ENCODE results near the gene RNU1-4.
"Not testable (repeated sequence)": the region's sequence is repeated elsewhere in the genome, so short reads cannot be mapped to it uniquely, and the experiment has no call there.

Gene RNU1-4

GRCh38 chr1:16740047-16740964 lies at the start of gene RNU1-4:
Gene RNU1-4 (plus strand): TSS chr1:16740516.
- not testable (repeated sequence) for H3K9ac ChIP-seq (ENCODE audit: low read length); H3K27me3 ChIP-seq (ENCODE audit: control insufficient read depth, insufficient read depth, low read length); H3K4me3 ChIP-seq (ENCODE audit: low read length); H3K36me3 ChIP-seq (ENCODE audit: control insufficient read depth, insufficient read depth, low read length); H3K27ac ChIP-seq (ENCODE audit: low read depth, low read length); H3K4me1 ChIP-seq (ENCODE audit: control insufficient read depth, insufficient read depth, low read length)

- H3K36me3 ChIP-seq (ENCODE audit: control insufficient read depth, insufficient read depth, low read length); H3K4me1 ChIP-seq (ENCODE audit: control insufficient read depth, insufficient read depth, low read length); H3K9ac ChIP-seq (ENCODE audit: low read length); H3K4me3 ChIP-seq (ENCODE audit: low read length); H3K27me3 ChIP-seq (ENCODE audit: control insufficient read depth, insufficient read depth, low read length); H3K27ac ChIP-seq (ENCODE audit: low read depth, low read length): not testable (repeated sequence)
Observed at GRCh38 chr1:16690971-16691682, 49.2 kb upstream of the RNU1-4 start.

DNA sequence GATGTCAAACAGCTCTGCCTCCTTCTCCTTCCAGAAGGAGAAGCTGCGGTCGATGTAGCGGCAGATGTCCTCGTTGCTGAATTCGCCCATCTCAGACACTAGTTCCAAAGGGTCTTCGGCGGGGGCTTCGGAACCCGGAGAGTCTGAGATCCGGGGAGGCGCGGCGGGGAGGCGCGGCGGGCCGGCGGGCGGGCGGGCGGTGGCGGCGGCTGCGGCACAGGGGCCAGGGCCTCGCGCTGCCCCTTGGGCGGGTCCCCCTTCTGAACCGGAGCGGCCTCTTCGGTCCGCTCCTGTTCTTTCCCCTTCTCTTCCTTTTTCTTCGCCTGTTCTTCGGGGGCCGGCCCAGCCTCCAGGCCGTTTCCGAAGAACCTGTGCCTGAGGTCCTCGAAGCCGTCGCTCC lies 48.0 kb upstream of the RNU1-4 start:
- H3K4me3 ChIP-seq (ENCODE audit: low read length); H3K4me1 ChIP-seq (ENCODE audit: control insufficient read depth, insufficient read depth, low read length); H3K27me3 ChIP-seq (ENCODE audit: control insufficient read depth, insufficient read depth, low read length); H3K27ac ChIP-seq (ENCODE audit: low read depth, low read length); H3K36me3 ChIP-seq (ENCODE audit: control insufficient read depth, insufficient read depth, low read length); H3K9ac ChIP-seq (ENCODE audit: low read length): not testable (repeated sequence)

- not testable (repeated sequence) for H3K9ac ChIP-seq (ENCODE audit: low read length); H3K36me3 ChIP-seq (ENCODE audit: control insufficient read depth, insufficient read depth, low read length); H3K27ac ChIP-seq (ENCODE audit: low read depth, low read length); H3K27me3 ChIP-seq (ENCODE audit: control insufficient read depth, insufficient read depth, low read length); H3K4me3 ChIP-seq (ENCODE audit: low read length); H3K4me1 ChIP-seq (ENCODE audit: control insufficient read depth, insufficient read depth, low read length)
Observed at GRCh38 chr1:16692717-16693448, 47.4 kb upstream of the RNU1-4 start.

DNA sequence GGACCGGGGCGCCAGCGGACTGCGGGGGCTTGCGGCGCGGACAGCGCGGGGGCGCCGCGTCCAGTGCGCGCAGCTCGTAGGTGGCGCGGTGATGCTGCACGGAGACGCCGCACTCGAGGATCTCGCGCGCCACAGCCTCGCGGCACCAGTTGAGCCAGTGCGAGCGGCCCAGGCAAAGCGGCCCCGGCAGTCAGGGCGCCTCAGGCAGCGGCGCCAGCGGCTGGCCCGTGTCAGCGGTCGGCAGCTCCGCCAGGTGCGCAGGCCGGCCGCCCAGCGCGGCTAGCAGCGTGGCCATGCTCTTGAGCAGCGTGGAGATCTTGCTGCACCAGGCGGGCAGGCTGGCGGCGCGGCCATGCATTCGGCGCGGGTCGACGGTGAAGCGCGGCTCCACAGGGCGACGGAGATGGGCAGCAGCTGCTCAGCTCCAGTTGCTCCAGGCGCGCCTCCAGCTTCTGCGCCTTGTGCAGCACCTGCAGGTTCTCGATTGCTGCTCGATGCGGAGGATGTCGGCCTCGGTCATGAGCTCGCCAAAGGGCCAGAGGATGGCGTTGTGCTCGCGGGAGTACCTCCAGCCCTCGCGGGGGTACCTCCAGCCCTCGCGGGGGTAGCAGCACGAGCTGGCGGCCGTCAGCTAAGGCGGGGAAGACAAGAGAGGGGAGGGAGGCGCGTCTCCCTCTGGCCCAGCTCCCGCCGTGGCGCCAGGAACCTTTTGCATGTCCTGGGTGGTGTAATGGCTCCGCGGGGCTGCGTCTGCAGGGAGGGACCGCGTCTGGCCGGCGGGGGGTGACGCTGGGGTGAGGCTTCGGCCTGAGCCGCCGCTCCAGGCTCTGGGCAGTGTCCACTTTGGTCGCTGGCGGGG lies 46.6 kb upstream of the RNU1-4 start:
- not testable (repeated sequence) for H3K9ac ChIP-seq (ENCODE audit: low read length); H3K4me3 ChIP-seq (ENCODE audit: low read length); H3K4me1 ChIP-seq (ENCODE audit: control insufficient read depth, insufficient read depth, low read length); H3K36me3 ChIP-seq (ENCODE audit: control insufficient read depth, insufficient read depth, low read length); H3K27me3 ChIP-seq (ENCODE audit: control insufficient read depth, insufficient read depth, low read length); H3K27ac ChIP-seq (ENCODE audit: low read depth, low read length)

- not testable (repeated sequence) for H3K27me3 ChIP-seq (ENCODE audit: control insufficient read depth, insufficient read depth, low read length); H3K4me3 ChIP-seq (ENCODE audit: low read length)
Observed at GRCh38 chr1:16694308-16694702, 46.0 kb upstream of the RNU1-4 start.

GRCh38 chr1:16696507-16697150 lies 43.7 kb upstream of the RNU1-4 start:
- not testable (repeated sequence) for H3K27ac ChIP-seq (ENCODE audit: low read depth, low read length); H3K36me3 ChIP-seq (ENCODE audit: control insufficient read depth, insufficient read depth, low read length); H3K9ac ChIP-seq (ENCODE audit: low read length); H3K4me3 ChIP-seq (ENCODE audit: low read length); H3K4me1 ChIP-seq (ENCODE audit: control insufficient read depth, insufficient read depth, low read length); H3K27me3 ChIP-seq (ENCODE audit: control insufficient read depth, insufficient read depth, low read length)

More at GRCh38 chr1:16694308-16694702, 46.0 kb upstream of the RNU1-4 start:
- not testable (repeated sequence) for H3K9ac ChIP-seq (ENCODE audit: low read length); H3K4me1 ChIP-seq (ENCODE audit: control insufficient read depth, insufficient read depth, low read length); H3K27ac ChIP-seq (ENCODE audit: low read depth, low read length); H3K36me3 ChIP-seq (ENCODE audit: control insufficient read depth, insufficient read depth, low read length)

DNA sequence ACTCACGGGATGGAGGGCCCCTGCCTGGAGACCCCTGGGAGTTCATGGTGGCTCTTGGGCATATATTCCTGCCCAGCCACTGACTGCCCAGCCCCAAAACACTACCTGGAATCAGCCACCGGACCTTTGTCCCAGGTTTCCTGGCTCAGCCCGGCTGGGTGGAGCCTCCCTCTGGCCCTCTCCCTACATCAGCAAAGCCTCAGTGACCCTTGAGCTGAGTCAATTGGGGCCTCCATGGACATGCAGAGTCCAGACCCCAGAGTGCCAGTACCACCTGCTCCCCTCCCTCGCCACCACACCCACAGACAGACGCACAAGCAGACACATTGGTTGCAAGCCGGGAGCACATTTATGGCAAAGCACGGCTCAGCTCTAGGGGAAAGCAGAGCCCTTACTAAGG lies 43.2 kb upstream of the RNU1-4 start:
- H3K4me1 ChIP-seq (ENCODE audit: control insufficient read depth, insufficient read depth, low read length); H3K9ac ChIP-seq (ENCODE audit: low read length); H3K27ac ChIP-seq (ENCODE audit: low read depth, low read length); H3K36me3 ChIP-seq (ENCODE audit: control insufficient read depth, insufficient read depth, low read length); H3K27me3 ChIP-seq (ENCODE audit: control insufficient read depth, insufficient read depth, low read length); H3K4me3 ChIP-seq (ENCODE audit: low read length): not testable (repeated sequence)

GRCh38 chr1:16699440-16699839 lies 40.9 kb upstream of the RNU1-4 start:
- H3K9ac ChIP-seq (ENCODE audit: low read length); H3K4me3 ChIP-seq (ENCODE audit: low read length); H3K27ac ChIP-seq (ENCODE audit: low read depth, low read length); H3K36me3 ChIP-seq (ENCODE audit: control insufficient read depth, insufficient read depth, low read length); H3K4me1 ChIP-seq (ENCODE audit: control insufficient read depth, insufficient read depth, low read length); H3K27me3 ChIP-seq (ENCODE audit: control insufficient read depth, insufficient read depth, low read length): not testable (repeated sequence)

GRCh38 chr1:16700138-16700895 lies 40.0 kb upstream of the RNU1-4 start:
- not testable (repeated sequence) for H3K27me3 ChIP-seq (ENCODE audit: control insufficient read depth, insufficient read depth, low read length); H3K27ac ChIP-seq (ENCODE audit: low read depth, low read length); H3K36me3 ChIP-seq (ENCODE audit: control insufficient read depth, insufficient read depth, low read length); H3K4me1 ChIP-seq (ENCODE audit: control insufficient read depth, insufficient read depth, low read length); H3K4me3 ChIP-seq (ENCODE audit: low read length); H3K9ac ChIP-seq (ENCODE audit: low read length)

DNA sequence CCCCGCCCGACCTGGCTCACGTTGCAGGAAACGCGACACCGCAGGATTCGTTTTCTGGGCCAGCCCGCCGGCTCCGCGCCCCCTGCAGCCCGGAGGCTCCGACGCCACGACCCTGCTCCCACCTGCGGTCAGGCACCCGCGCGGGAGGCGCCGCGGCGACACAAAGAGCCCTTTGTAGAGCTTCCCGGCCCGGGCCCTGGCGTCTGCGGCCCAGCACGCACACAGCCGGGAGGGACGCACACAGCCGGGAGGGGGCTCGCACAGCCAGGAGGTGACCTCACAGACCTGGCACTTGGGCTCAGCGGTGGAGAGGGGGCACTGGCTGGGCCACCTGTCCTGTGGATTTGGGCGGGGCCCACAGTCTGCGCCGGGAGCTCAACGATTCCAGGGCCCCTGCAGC lies 39.1 kb upstream of the RNU1-4 start:
- H3K4me1 ChIP-seq (ENCODE audit: control insufficient read depth, insufficient read depth, low read length); H3K9ac ChIP-seq (ENCODE audit: low read length); H3K27me3 ChIP-seq (ENCODE audit: control insufficient read depth, insufficient read depth, low read length); H3K36me3 ChIP-seq (ENCODE audit: control insufficient read depth, insufficient read depth, low read length); H3K27ac ChIP-seq (ENCODE audit: low read depth, low read length); H3K4me3 ChIP-seq (ENCODE audit: low read length): not testable (repeated sequence)
